Large intestine (tissue), 3 donors: ENCODE results near the gene HLA-DRA. TPM values are rescaled to one million over a fixed set of nuclear protein-coding genes. Genes with fewer than 3 reads are reported as not detected.
A peak's percentile ranks its signal among the peaks of the same experiment; 100 is the strongest.
"Not testable (repeated sequence)": the region's sequence is repeated elsewhere in the genome, so short reads cannot be mapped to it uniquely, and the experiment has no call there.

Experiments
- DNase-seq, 2 donors: peaks; one replicate each; pipeline versions ENCODE4 v3.0.0 to v3.0.0-alpha.2; 2013
- H3K27ac ChIP-seq: one replicate; pipeline ENCODE4 v1.5.1; 2013; ENCODE audit warnings: low read length
- H3K27me3 ChIP-seq: 2 replicates; pipeline ENCODE4 v1.6.1; 2013; ENCODE audit warnings: low read length; ENCODE audit not compliant: control insufficient read depth, insufficient read depth
- H3K36me3 ChIP-seq: 2 replicates; pipeline ENCODE4 v1.6.1; 2013; ENCODE audit warnings: low read length; ENCODE audit not compliant: control insufficient read depth, insufficient read depth
- H3K4me1 ChIP-seq: one replicate; pipeline ENCODE4 v1.6.1; 2013; ENCODE audit warnings: low read length; ENCODE audit not compliant: control insufficient read depth, insufficient read depth
- H3K4me3 ChIP-seq: one replicate; pipeline ENCODE4 v1.5.1; 2013; ENCODE audit warnings: low read length
- H3K9me3 ChIP-seq: one replicate; pipeline ENCODE4 v1.6.1; 2013; ENCODE audit warnings: mild to moderate bottlenecking, low read depth, low read length, moderate library complexity; ENCODE audit not compliant: control insufficient read depth
- WGBS: methylation state at CpG from one replicate; pipeline ENCODE4 v1.1.5; 2013; ENCODE audit warnings: low lambda C conversion rate; ENCODE audit not compliant: insufficient coverage; 5-methylcytosine and 5-hydroxymethylcytosine counted together
- polyA plus RNA-seq: library from polyadenylated mRNA; unstranded; fragments of 120-200 nt; gene quantifications from one replicate; pipeline ENCODE4 v1.2.1, GENCODE V29; 2013

Gene HLA-DRA
- polyA plus RNA-seq, 1 donor, result 380 TPM

GRCh38 chr6:32427934-32428474 lies 11.7 kb upstream of the HLA-DRA start:
- no CpG with 5 or more reads among the region's 4 CpGs for WGBS
- no peaks in the 10 kb centered on the region for H3K36me3 ChIP-seq

DNA sequence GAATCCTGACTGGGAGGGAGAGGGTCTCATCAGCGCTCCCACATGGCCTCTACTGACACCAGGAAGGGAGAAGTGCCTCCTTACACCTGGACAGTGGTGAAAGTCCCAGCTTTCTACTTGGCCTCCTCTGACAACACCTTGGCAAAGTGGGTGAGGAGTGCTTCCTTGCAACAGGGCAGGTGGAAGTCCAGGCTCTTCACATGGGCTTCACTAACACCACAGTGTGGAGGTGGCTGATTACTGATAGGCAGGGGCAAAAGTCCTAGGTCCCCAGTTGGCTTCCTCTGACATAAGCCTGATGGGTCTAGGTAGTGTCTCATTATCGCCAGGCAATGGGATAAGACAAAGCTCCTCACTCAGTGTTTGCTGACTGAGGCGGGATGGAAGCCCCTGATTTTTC lies 9.5 kb upstream of the HLA-DRA start:
- no peak overlapping the region for H3K27ac ChIP-seq
- peak in 1 of 2 donors; percentile 67 for DNase-seq

More at GRCh38 chr6:32427934-32428474, 11.7 kb upstream of the HLA-DRA start:
- H3K27ac ChIP-seq, result no peak overlapping the region
- H3K9me3 ChIP-seq, result peaks cover 3% of the 10 kb centered on the region
- H3K4me1 ChIP-seq, result no peaks in the 10 kb centered on the region
- no peak overlapping the region for H3K4me3 ChIP-seq
- H3K27me3 ChIP-seq, result peaks cover 2% of the 10 kb centered on the region
- no peak for DNase-seq

GRCh38 chr6:32431142-32431541 lies 8.5 kb upstream of the HLA-DRA start:
- H3K36me3 ChIP-seq, result no peaks in the 10 kb centered on the region
- DNase-seq, result no peak
- no CpG with 5 or more reads among the region's 3 CpGs for WGBS
- no peak overlapping the region for H3K4me3 ChIP-seq
- H3K9me3 ChIP-seq, result peaks cover 3% of the 10 kb centered on the region
- no peak overlapping the region for H3K27ac ChIP-seq
- peaks cover 3% of the 10 kb centered on the region for H3K27me3 ChIP-seq
- no peaks in the 10 kb centered on the region for H3K4me1 ChIP-seq

More for the DNA sequence above, 9.5 kb upstream of the HLA-DRA start:
- 100% methylated on average over 1 of the region's 3 CpGs for WGBS
- no peaks in the 10 kb centered on the region for H3K36me3 ChIP-seq
- peaks cover 2% of the 10 kb centered on the region for H3K27me3 ChIP-seq
- H3K4me3 ChIP-seq, result no peak overlapping the region
- H3K4me1 ChIP-seq, result no peaks in the 10 kb centered on the region
- peaks cover 3% of the 10 kb centered on the region for H3K9me3 ChIP-seq

- Histone ChIP-seq H3K4me3 (no peak overlapping the region), H3K4me1 (no peaks in the 10 kb centered on the region), H3K9me3 (no peaks in the 10 kb centered on the region), H3K27ac (no peak overlapping the region), H3K27me3 (peaks cover 9% of the 10 kb centered on the region), H3K36me3 (no peaks in the 10 kb centered on the region)
- WGBS, result 20% methylated on average over 1 of the region's 1 CpG
- peak in 1 of 2 donors; percentile 15 for DNase-seq
These were observed 7.6 kb upstream of the HLA-DRA start for GRCh38 chr6:32432050-32432450.

DNA sequence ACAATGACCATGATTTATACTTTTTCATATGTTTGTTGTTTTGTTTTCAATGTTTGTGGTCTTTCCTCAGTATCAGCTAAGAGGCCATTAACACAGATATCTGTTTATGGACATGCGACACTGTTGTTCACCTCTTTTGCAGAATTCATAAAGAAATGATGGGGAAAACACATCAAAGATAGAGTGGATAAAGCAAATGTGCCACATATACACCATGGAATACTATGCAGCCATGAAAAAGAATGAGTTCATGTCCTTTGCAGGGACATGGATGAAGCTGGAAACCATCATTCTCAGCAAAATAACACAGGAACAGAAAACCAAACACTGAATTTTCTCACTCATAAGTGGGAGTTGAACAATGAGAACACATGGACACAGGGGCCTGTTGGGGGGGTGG lies 5.7 kb upstream of the HLA-DRA start:
- not testable (repeated sequence) for H3K9me3 ChIP-seq, H3K4me1 ChIP-seq, H3K36me3 ChIP-seq, H3K27ac ChIP-seq, DNase-seq, H3K4me3 ChIP-seq
- WGBS, result 100% methylated on average over 1 of the region's 1 CpG
- H3K27me3 ChIP-seq, result peaks cover 11% of the 10 kb centered on the region

- DNase-seq, result no peak
- Histone ChIP-seq H3K36me3 (no peaks in the 10 kb centered on the region), H3K4me1 (no peaks in the 10 kb centered on the region), H3K4me3 (no peak overlapping the region), H3K27ac (no peak overlapping the region), H3K27me3 (peaks cover 11% of the 10 kb centered on the region), H3K9me3 (no peaks in the 10 kb centered on the region)
- 60% methylated on average over 1 of the region's 4 CpGs for WGBS
These were observed 3.5 kb upstream of the HLA-DRA start for GRCh38 chr6:32436186-32436585.

DNA sequence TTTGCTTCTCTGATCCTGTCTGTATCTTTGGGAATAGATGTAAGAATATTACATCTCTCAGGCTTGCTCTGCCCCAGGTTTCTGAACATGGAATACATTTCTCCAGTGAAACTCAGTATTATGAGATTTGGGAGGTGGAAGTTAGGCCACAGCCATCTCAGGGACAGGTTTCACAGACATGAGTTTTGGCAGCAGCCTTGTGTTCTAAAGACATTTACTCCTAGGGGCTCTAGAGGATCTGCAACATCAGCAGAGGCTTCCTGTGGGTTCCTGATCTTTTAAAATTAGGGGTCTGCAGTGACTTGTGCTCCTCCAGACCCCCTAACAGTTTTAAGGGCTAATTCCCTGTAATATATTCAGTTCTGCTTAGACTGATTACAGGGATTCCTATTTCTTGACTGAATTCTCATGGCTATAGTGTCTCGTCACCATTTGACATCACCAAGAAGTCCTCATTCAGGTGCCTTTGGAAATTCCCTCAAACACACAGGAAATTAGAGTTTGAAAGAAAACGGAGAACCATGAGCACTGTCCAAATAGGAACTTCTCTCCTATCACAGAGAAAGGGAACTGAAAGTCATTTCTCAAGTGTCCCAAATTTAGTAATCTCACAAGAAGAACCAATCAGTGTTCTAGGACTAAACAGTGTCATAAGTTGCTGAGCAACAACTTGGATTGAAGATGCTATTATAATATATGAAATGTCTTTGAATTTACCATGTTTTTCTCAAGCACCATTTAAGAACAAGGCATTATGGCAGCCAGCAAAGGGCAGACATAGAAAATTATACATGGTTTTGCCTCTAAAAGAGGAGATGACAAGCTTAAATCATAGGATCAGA lies 2.5 kb upstream of the HLA-DRA start:
- no peaks in the 10 kb centered on the region for H3K4me1 ChIP-seq
- 71% methylated on average over 1 of the region's 2 CpGs for WGBS
- H3K27me3 ChIP-seq, result peaks cover 9% of the 10 kb centered on the region
- H3K4me3 ChIP-seq, result no peak overlapping the region
- no peaks in the 10 kb centered on the region for H3K9me3 ChIP-seq
- DNase-seq, result peak in 1 of 2 donors; percentile 14
- H3K27ac ChIP-seq, result peak overlapping the region; percentile 29
- H3K36me3 ChIP-seq, result no peaks in the 10 kb centered on the region

- Histone ChIP-seq H3K27ac (no peak overlapping the region), H3K27me3 (peaks cover 13% of the 10 kb centered on the region), H3K9me3 (no peaks in the 10 kb centered on the region), H3K4me1 (no peaks in the 10 kb centered on the region), H3K36me3 (no peaks in the 10 kb centered on the region), H3K4me3 (no peak overlapping the region)
- DNase-seq, result no peak
- 100% methylated on average over 1 of the region's 1 CpG for WGBS
These were observed 548 bp upstream of the HLA-DRA start for GRCh38 chr6:32439139-32439538.

DNA sequence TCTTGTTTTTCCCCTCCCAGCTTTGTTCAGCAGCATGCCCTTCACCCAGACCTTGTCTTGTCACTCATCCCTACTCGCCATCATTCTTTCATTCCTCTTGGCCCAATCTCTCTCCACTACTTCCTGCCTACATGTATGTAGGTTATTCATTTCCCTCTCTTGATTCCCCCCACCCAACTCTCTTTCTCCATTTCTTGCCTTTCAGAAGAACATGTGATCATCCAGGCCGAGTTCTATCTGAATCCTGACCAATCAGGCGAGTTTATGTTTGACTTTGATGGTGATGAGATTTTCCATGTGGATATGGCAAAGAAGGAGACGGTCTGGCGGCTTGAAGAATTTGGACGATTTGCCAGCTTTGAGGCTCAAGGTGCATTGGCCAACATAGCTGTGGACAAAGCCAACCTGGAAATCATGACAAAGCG lies 2.6 kb downstream of the HLA-DRA start:
- no peak for DNase-seq
- H3K27ac ChIP-seq, result no peak overlapping the region
- H3K4me1 ChIP-seq, result no peaks in the 10 kb centered on the region
- H3K4me3 ChIP-seq, result peak overlapping the region; percentile 4
- H3K27me3 ChIP-seq, result peaks cover 7% of the 10 kb centered on the region
- H3K9me3 ChIP-seq, result no peaks in the 10 kb centered on the region
- WGBS, result 51% methylated on average over 2 of the region's 7 CpGs
- no peaks in the 10 kb centered on the region for H3K36me3 ChIP-seq

DNA sequence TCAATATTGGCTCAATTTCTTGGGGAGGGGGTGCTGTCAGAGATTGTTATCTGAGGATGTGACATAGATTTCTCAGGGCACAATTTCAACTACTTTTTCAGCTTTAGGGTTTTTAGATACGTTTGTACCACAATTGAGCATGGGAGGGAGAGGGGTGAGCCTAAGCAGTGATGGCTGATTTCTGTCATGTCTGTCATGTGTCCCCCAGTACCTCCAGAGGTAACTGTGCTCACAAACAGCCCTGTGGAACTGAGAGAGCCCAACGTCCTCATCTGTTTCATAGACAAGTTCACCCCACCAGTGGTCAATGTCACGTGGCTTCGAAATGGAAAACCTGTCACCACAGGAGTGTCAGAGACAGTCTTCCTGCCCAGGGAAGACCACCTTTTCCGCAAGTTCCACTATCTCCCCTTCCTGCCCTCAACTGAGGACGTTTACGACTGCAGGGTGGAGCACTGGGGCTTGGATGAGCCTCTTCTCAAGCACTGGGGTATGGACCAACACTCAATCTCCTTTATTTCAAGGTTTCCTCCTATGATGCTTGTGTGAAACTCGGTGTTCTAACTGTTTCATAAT lies 3.4 kb downstream of the HLA-DRA start:
- Histone ChIP-seq H3K9me3 (no peaks in the 10 kb centered on the region), H3K27me3 (peaks cover 7% of the 10 kb centered on the region)

More for the DNA sequence above, 3.4 kb downstream of the HLA-DRA start:
- Histone ChIP-seq H3K36me3 (no peaks in the 10 kb centered on the region), H3K27ac (no peak overlapping the region), H3K4me3 (no peak overlapping the region), H3K4me1 (no peaks in the 10 kb centered on the region)
- WGBS, result 90% methylated on average over 3 of the region's 8 CpGs
- no peak for DNase-seq
